AG04449 (cell line): ENCODE measurements around the gene CEP44.

Experiments used
- CTCF ChIA-PET: fragments of 350-600 bp; formaldehyde crosslinking; extraction: SDS; loops from one replicate; lab custom pipeline; 2021; ENCODE audit warnings: antibody characterized with exemption; lab: Yijun Ruan, JAX
- POLR2A ChIA-PET: fragments of 400-600, 350-600 bp; formaldehyde crosslinking; extraction: SDS; loops from one replicate; lab custom pipeline; 2020; ENCODE audit warnings: antibody characterized with exemption, inconsistent platforms; lab: Yijun Ruan, JAX
- DNase-seq: peaks from one replicate; pipeline ENCODE4 v3.0.0-alpha.2; 2010; ENCODE audit warnings: low read depth, low spot score
- H3K4me3 ChIP-seq: 2 replicates; pipeline ENCODE4 v1.5.1; 2011; ENCODE audit warnings: low read depth, mild to moderate bottlenecking, control low read depth, low read length
- CTCF ChIP-seq: IDR thresholded peaks from one replicate; pipeline ENCODE4 v1.5.1; 2011; ENCODE audit warnings: mild to moderate bottlenecking, moderate library complexity, low read length, control low read depth, inconsistent platforms; ENCODE audit not compliant: insufficient read depth; ENCODE audit errors: missing control alignments

Gene CEP44

GRCh38 chr4:174252412-174252811 lies 31.3 kb upstream of the CEP44 start:
- no peak overlapping the region for H3K4me3 ChIP-seq
- DNase-seq, result no peak
- ChIA-PET CTCF (no interaction called here), POLR2A (no interaction called here)
- TF ChIP-seq CTCF, result no peak

GRCh38 chr4:174254613-174255012 lies 29.1 kb upstream of the CEP44 start:
- no peak for DNase-seq
- no peak for TF ChIP-seq CTCF
- POLR2A ChIA-PET, result no interaction called here
- CTCF ChIA-PET, result no interaction called here
- no peak overlapping the region for H3K4me3 ChIP-seq

- CTCF ChIA-PET, result no interaction called here
- POLR2A ChIA-PET, result no interaction called here
- H3K4me3 ChIP-seq, result no peak overlapping the region
- no peak for TF ChIP-seq CTCF
- DNase-seq, result no peak
Observed at GRCh38 chr4:174255374-174255773, 28.3 kb upstream of the CEP44 start.

GRCh38 chr4:174255786-174256185 lies 27.9 kb upstream of the CEP44 start:
- CTCF ChIA-PET, result no interaction called here
- peak; percentile 42 for DNase-seq
- no peak for TF ChIP-seq CTCF
- no peak overlapping the region for H3K4me3 ChIP-seq
- POLR2A ChIA-PET, result no interaction called here

- no peak for DNase-seq
- CTCF ChIA-PET, result no interaction called here
- no peak overlapping the region for H3K4me3 ChIP-seq
- no peak for TF ChIP-seq CTCF
- POLR2A ChIA-PET, result no interaction called here
Observed at GRCh38 chr4:174256277-174256713, 27.4 kb upstream of the CEP44 start.

- ChIA-PET POLR2A (no interaction called here), CTCF (interaction anchor here (1.2 kb wide), 1 partner anchor 37 kb away, joined by 3 read pairs; no protein-coding TSS in a partner anchor)
- no peak for DNase-seq
- H3K4me3 ChIP-seq, result no peak overlapping the region
- no peak for TF ChIP-seq CTCF
Observed at GRCh38 chr4:174259580-174259979, 24.1 kb upstream of the CEP44 start.
